ENCODE data around the gene GALNT5.

Gene GALNT5

DNA sequence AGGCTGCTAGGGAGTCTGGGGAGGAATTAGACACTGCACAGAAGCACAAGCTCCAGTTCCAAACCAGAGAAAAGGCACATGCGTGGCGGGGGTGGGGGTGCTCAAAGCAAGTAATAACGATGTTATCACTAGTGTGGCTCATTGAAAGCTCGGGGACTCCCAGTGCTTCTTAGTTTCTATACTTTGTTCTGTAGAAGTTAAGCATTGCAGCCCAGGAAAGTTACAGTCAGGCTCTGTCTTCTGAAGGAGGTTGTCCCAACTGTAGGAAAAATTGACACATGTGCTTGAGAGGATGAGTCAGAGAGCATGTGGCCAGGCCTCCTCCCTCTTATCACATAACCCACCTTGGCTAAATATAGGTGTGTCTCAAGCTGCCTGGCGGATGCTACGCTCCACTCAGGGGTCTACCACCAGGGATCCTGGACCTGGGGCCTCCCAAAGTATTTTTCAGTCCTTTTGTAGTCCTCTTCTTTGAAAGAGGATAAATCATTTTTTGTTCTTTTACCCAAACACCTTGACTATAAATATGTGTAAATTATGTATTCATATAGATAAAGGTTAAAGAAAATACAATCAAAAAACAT lies 3.8 kb downstream of the GALNT5 start:
- Histone ChIP-seq H3K4me3 (ENCODE audit: low read length) (no peak overlapping the region), H3K4me2 (ENCODE audit: low read length) (no peak overlapping the region), H3K27ac (ENCODE audit: low read depth, low read length) (no peak overlapping the region), H3K79me2 (ENCODE audit: control insufficient read depth, low read length) (no peaks in the 10 kb centered on the region), H3K9me2 (replicated peaks; ENCODE audit: control insufficient read depth, low read length) (no peaks in the 10 kb centered on the region; the same call in 1 of the 2 replicates), H3K4me1 (ENCODE audit: control insufficient read depth, low read length) (no peaks in the 10 kb centered on the region), H3K27me3 (ENCODE audit: control insufficient read depth, low read length) (peaks cover 6% of the 10 kb centered on the region), H3K9me3 (ENCODE audit: control insufficient read depth, insufficient read depth, low read length) (no peaks in the 10 kb centered on the region), H3F3A (ENCODE audit: control insufficient read depth, insufficient read depth) (no peaks in the 10 kb centered on the region), H3K36me3 (ENCODE audit: control insufficient read depth, low read length) (no peaks in the 10 kb centered on the region), H4K20me1 (ENCODE audit: control insufficient read depth, insufficient read depth, low read depth, low read length) (no peaks in the 10 kb centered on the region)
- TF ChIP-seq, protein P1, sequence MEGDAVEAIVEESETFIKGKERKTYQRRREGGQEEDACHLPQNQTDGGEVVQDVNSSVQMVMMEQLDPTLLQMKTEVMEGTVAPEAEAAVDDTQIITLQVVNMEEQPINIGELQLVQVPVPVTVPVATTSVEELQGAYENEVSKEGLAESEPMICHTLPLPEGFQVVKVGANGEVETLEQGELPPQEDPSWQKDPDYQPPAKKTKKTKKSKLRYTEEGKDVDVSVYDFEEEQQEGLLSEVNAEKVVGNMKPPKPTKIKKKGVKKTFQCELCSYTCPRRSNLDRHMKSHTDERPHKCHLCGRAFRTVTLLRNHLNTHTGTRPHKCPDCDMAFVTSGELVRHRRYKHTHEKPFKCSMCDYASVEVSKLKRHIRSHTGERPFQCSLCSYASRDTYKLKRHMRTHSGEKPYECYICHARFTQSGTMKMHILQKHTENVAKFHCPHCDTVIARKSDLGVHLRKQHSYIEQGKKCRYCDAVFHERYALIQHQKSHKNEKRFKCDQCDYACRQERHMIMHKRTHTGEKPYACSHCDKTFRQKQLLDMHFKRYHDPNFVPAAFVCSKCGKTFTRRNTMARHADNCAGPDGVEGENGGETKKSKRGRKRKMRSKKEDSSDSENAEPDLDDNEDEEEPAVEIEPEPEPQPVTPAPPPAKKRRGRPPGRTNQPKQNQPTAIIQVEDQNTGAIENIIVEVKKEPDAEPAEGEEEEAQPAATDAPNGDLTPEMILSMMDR (IDR thresholded peaks at IDR 0.05; ENCODE audit: low read depth, low read length, poor library complexity, severe bottlenecking): no peak
- TF ChIP-seq EZH2phosphoT487 (IDR thresholded peaks at IDR 0.05; ENCODE audit: borderline replicate concordance, low read length): no peak

- H3K4me3 ChIP-seq (ENCODE audit: low read length): no peak overlapping the region
- no peaks in the 10 kb centered on the region; the same call in 1 of the 2 replicates for H3K9me2 ChIP-seq (replicated peaks; ENCODE audit: control insufficient read depth, low read length)
- no peaks in the 10 kb centered on the region for H4K20me1 ChIP-seq (ENCODE audit: control insufficient read depth, insufficient read depth, low read depth, low read length)
- H3F3A ChIP-seq (ENCODE audit: control insufficient read depth, insufficient read depth): no peaks in the 10 kb centered on the region
- H3K4me1 ChIP-seq (ENCODE audit: control insufficient read depth, low read length): no peaks in the 10 kb centered on the region
- H3K36me3 ChIP-seq (ENCODE audit: control insufficient read depth, low read length): no peaks in the 10 kb centered on the region
- no peak overlapping the region for H3K4me2 ChIP-seq (ENCODE audit: low read length)
- no peaks in the 10 kb centered on the region for H3K9me3 ChIP-seq (ENCODE audit: control insufficient read depth, insufficient read depth, low read length)
- H3K27me3 ChIP-seq (ENCODE audit: control insufficient read depth, low read length): peaks cover 6% of the 10 kb centered on the region
- no peak for TF ChIP-seq EZH2phosphoT487 (IDR thresholded peaks at IDR 0.05; ENCODE audit: borderline replicate concordance, low read length)
- TF ChIP-seq, protein P1 (IDR thresholded peaks at IDR 0.05; ENCODE audit: low read depth, low read length, poor library complexity, severe bottlenecking): no peak
- H3K27ac ChIP-seq (ENCODE audit: low read depth, low read length): no peak overlapping the region
- no peaks in the 10 kb centered on the region for H3K79me2 ChIP-seq (ENCODE audit: control insufficient read depth, low read length)
Measured at GRCh38 chr2:157262248-157262647, 4.7 kb downstream of the GALNT5 start.

DNA sequence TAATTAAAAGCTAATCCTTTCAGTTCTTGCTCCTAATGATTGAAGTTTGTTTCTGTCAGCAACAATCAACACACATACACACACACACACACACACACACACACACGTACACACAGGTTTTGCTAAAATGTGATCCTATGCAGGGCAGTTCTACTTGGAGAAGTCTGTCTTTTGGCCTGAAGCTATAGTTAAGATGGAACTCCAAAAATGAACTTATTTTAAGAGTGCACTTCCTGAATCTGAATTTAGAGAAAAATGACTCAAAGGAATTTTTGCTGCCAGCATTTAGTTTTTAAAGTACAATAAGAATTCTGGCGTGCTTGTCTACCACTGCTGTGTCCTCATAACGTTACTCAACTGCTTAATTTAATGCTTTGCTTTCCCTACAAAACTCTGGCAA lies 6.6 kb downstream of the GALNT5 start:
- TF ChIP-seq, protein P1 (IDR thresholded peaks at IDR 0.05; ENCODE audit: low read depth, low read length, poor library complexity, severe bottlenecking): no peak
- no peak for TF ChIP-seq EZH2phosphoT487 (IDR thresholded peaks at IDR 0.05; ENCODE audit: borderline replicate concordance, low read length)
- H3K9me2 ChIP-seq (replicated peaks; ENCODE audit: control insufficient read depth, low read length): no peaks in the 10 kb centered on the region; the same call in 1 of the 2 replicates
- H3K9me3 ChIP-seq (ENCODE audit: control insufficient read depth, insufficient read depth, low read length): no peaks in the 10 kb centered on the region
- H3K4me1 ChIP-seq (ENCODE audit: control insufficient read depth, low read length): no peaks in the 10 kb centered on the region
- H4K20me1 ChIP-seq (ENCODE audit: control insufficient read depth, insufficient read depth, low read depth, low read length): no peaks in the 10 kb centered on the region
- H3K4me2 ChIP-seq (ENCODE audit: low read length): no peak overlapping the region
- no peak overlapping the region for H3K4me3 ChIP-seq (ENCODE audit: low read length)
- H3F3A ChIP-seq (ENCODE audit: control insufficient read depth, insufficient read depth): no peaks in the 10 kb centered on the region
- H3K27ac ChIP-seq (ENCODE audit: low read depth, low read length): no peak overlapping the region
- no peaks in the 10 kb centered on the region for H3K79me2 ChIP-seq (ENCODE audit: control insufficient read depth, low read length)
- H3K36me3 ChIP-seq (ENCODE audit: control insufficient read depth, low read length): no peaks in the 10 kb centered on the region
- H3K27me3 ChIP-seq (ENCODE audit: control insufficient read depth, low read length): peaks cover 6% of the 10 kb centered on the region
